ENCODE measurements around the gene PCDH9. TPM values are rescaled to one million over a fixed set of nuclear protein-coding genes. Genes with fewer than 3 reads are reported as not detected.

PCDH9 gene
- total and polyA plus RNA-seq, 9 donors = 0.18 to 6.5 (median 1.3) TPM

- no peak for DNase-seq
- intact Hi-C loops (cut with DNase I) = no loop called here
- Histone ChIP-seq H3K36me3 (no peaks in the 10 kb centered on the region), H3K4me3 (no peak overlapping the region), H3K27me3 (no peaks in the 10 kb centered on the region), H3K4me1 (ENCODE audit: insufficient read depth) (no peaks in the 10 kb centered on the region), H3K27ac (no peak overlapping the region), H3K9me3 (no peaks in the 10 kb centered on the region)
- 80 to 84% (median 82%) methylated on average over 4 of the region's 4 CpGs for WGBS, 3 donors
- no peak for TF ChIP-seq CTCF (IDR thresholded peaks at IDR 0.05)
- no peak for TF ChIP-seq POLR2A (IDR thresholded peaks at IDR 0.05)
- TF ChIP-seq EP300 (IDR thresholded peaks at IDR 0.05) = no peak
Observed at GRCh38 chr13:66926200-66926850, 303.8 kb downstream of the PCDH9 start.

GRCh38 chr13:66922444-66922843, 307.7 kb downstream of the PCDH9 start:
- Histone ChIP-seq H3K36me3 (no peaks in the 10 kb centered on the region), H3K4me1 (ENCODE audit: insufficient read depth) (no peaks in the 10 kb centered on the region), H3K27ac (no peak overlapping the region), H3K9me3 (no peaks in the 10 kb centered on the region), H3K4me3 (no peak overlapping the region), H3K27me3 (no peaks in the 10 kb centered on the region)
- 2 to 10% (median 4%) methylated on average over 1 of the region's 1 CpG for WGBS, 3 donors
- intact Hi-C loops (cut with DNase I) = no loop called here
- DNase-seq = no peak
- no peak for TF ChIP-seq POLR2A (IDR thresholded peaks at IDR 0.05)
- TF ChIP-seq CTCF (IDR thresholded peaks at IDR 0.05) = no peak
- no peak for TF ChIP-seq EP300 (IDR thresholded peaks at IDR 0.05)

GRCh38 chr13:66921437-66921836, 308.7 kb downstream of the PCDH9 start:
- H3K4me1 ChIP-seq (ENCODE audit: insufficient read depth) = no peaks in the 10 kb centered on the region
- 45 to 55% (median 48%) methylated on average over 5 of the region's 5 CpGs for WGBS, 3 donors

GRCh38 chr13:66915596-66916185, 314.4 kb downstream of the PCDH9 start:
- 80 to 89% (median 84%) methylated on average over 1 of the region's 1 CpG for WGBS, 3 donors
- no peaks in the 10 kb centered on the region for H3K27me3 ChIP-seq
- intact Hi-C loops (cut with DNase I) = no loop called here
- no peak overlapping the region for H3K27ac ChIP-seq
- no peaks in the 10 kb centered on the region for H3K9me3 ChIP-seq
- H3K4me1 ChIP-seq (ENCODE audit: insufficient read depth) = no peaks in the 10 kb centered on the region
- TF ChIP-seq POLR2A (IDR thresholded peaks at IDR 0.05) (no peak), CTCF (IDR thresholded peaks at IDR 0.05) (no peak), EP300 (IDR thresholded peaks at IDR 0.05) (no peak)
- no peak for DNase-seq
- no peak overlapping the region for H3K4me3 ChIP-seq
- no peaks in the 10 kb centered on the region for H3K36me3 ChIP-seq

More at GRCh38 chr13:66921437-66921836, 308.7 kb downstream of the PCDH9 start:
- TF ChIP-seq EP300 (IDR thresholded peaks at IDR 0.05) = no peak
- TF ChIP-seq POLR2A (IDR thresholded peaks at IDR 0.05) = no peak
- no peak for TF ChIP-seq CTCF (IDR thresholded peaks at IDR 0.05)
- Histone ChIP-seq H3K27me3 (no peaks in the 10 kb centered on the region), H3K36me3 (no peaks in the 10 kb centered on the region), H3K4me3 (no peak overlapping the region), H3K9me3 (no peaks in the 10 kb centered on the region), H3K27ac (no peak overlapping the region)
- no peak for DNase-seq
- intact Hi-C loops (cut with DNase I) = no loop called here
